Right lobe of liver (tissue), 4 donors: ENCODE results near the gene SPACA4.

Source experiments
- POLR2A ChIP-seq: fragments of 450-650 bp; IDR thresholded peaks from one replicate; pipeline ENCODE4 v1.6.1; 2017; ENCODE audit warnings: antibody characterized with exemption, mild to moderate bottlenecking
- TF ChIP-seq, protein P1 (sequence below), 4 donors: fragments of 200-600 bp in 3 of 4; fragments of 450-650 bp in 1 of 4; IDR thresholded peaks; one replicate each; pipeline versions ENCODE4 v1.5.1 to v1.8.0; 2016 to 2022; ENCODE audit warnings: antibody characterized with exemption in 4 of 4, mild to moderate bottlenecking in 2 of 4
- donor health status: DM: no; HTN: no; CAD: no.
- donor health status: DM: no; HTN: no; CAD: no.
- donor health status: DM: no; HTN: yes; CAD: no.

DNA sequence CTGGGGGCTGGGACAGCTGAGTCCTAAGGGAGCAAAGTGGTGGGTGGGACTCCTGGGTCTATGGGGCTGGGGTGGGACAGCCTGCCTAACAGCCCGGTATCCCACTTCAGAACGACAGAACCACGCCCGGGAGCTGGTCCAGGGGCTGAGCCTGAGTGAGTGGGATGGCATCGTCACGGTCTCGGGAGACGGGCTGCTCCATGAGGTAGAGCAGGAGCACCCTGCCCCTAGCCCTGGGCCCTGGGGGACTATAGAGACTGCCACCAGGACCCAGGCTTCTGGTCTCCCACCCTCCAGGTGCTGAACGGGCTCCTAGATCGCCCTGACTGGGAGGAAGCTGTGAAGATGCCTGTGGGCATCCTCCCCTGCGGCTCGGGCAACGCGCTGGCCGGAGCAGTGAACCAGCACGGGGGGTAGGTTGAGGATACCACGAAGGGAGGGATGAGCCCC lies 21.3 kb downstream of the SPACA4 start:
- TF ChIP-seq, protein P1, sequence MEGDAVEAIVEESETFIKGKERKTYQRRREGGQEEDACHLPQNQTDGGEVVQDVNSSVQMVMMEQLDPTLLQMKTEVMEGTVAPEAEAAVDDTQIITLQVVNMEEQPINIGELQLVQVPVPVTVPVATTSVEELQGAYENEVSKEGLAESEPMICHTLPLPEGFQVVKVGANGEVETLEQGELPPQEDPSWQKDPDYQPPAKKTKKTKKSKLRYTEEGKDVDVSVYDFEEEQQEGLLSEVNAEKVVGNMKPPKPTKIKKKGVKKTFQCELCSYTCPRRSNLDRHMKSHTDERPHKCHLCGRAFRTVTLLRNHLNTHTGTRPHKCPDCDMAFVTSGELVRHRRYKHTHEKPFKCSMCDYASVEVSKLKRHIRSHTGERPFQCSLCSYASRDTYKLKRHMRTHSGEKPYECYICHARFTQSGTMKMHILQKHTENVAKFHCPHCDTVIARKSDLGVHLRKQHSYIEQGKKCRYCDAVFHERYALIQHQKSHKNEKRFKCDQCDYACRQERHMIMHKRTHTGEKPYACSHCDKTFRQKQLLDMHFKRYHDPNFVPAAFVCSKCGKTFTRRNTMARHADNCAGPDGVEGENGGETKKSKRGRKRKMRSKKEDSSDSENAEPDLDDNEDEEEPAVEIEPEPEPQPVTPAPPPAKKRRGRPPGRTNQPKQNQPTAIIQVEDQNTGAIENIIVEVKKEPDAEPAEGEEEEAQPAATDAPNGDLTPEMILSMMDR (IDR thresholded peaks at IDR 0.05), result no peak
- no peak for TF ChIP-seq POLR2A
